ENCODE results near the gene TRAPPC2L.
A peak's percentile ranks its signal among the peaks of the same experiment; 100 is the strongest.

Gene TRAPPC2L

DNA sequence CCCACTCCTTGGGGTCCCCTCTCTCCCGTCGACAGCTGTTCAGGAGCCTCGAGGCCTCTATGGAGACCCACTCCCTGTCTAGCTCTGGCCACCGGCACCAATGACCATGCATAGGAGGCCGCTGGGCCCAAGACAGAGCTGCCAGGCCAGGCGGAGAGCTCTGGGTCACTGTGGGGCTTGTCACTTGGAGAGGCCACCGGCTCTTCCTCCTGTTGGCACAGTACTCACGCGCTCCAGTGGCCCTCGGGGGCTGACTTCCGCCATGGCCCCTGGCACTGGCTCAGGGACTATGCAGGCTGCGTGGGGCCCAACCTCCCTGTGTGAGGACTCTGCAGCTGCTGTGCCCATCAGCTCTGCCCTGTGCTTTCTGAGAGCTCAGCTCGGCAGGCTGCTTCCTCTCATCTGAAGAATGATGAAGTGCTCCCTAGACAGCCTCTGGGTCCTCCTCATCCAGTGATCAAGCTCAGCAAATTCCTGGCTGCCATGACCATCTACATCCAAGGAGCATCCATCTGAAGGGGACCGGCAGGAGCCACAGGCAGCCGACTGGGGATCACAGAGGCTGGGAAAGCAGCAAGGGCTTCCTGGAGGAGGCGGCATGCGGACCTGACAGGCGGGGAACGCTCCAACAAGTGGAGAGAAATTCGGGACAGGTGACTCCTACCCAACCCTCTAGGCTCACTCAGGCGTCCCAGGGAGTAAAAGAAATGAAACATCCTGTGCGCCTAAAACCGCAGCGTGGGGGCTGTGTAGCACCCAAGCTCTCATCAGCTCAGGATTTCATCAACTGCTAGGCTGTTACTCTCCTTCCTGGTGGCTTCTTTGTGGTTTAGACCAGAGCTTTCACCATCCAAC lies 17.0 kb upstream of the TRAPPC2L start:
- DNase-seq (ENCODE audit: low spot score): no peak

GRCh38 chr16:88840600-88841215 lies 16.2 kb upstream of the TRAPPC2L start:
- no peak for DNase-seq (ENCODE audit: low spot score)

- DNase-seq (ENCODE audit: low spot score): no peak
These were observed 15.2 kb upstream of the TRAPPC2L start for GRCh38 chr16:88841521-88842307.

- no peak for DNase-seq (ENCODE audit: low spot score)
These were observed 14.6 kb upstream of the TRAPPC2L start for GRCh38 chr16:88842308-88842756.

DNA sequence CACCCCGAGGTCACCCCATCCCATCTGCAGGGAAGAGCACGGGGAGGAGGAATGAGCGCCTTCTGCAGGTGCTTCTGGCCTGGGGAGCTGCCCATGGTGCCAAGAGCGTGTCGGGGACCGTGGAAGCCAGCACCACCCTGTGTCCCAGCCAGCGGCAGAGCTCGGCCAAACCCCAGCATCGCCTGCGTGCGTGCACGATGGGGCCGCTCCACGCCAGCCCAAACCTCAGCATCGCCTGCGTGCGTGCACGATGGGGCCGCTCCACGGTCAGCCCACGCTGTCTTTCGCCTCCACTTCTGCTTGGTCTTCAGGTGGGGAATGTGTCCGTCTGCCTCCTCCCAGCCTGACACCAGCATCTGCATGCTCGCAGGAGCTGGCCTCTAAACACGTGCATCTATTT lies 14.1 kb upstream of the TRAPPC2L start:
- DNase-seq (ENCODE audit: low spot score): no peak

DNA sequence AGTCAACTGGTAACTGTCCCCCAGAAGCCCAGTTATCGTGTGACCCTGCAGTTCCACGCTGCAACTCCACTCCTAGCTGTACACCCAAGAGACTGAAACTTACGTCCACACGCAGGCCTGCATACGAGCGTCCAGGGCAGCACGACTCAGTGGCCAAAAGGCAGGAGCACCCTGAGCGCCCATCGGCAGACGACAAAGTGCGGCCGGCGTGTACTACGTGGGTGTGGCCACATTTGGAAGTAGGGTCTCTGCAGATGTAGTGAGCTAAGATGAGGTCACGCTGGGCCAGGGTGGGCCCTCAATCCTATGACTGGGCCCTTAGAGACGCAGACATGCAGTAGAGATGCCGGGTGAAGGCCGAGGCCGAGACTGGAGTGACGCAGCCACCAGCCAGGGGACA lies 13.7 kb upstream of the TRAPPC2L start:
- no peak for DNase-seq (ENCODE audit: low spot score)

DNA sequence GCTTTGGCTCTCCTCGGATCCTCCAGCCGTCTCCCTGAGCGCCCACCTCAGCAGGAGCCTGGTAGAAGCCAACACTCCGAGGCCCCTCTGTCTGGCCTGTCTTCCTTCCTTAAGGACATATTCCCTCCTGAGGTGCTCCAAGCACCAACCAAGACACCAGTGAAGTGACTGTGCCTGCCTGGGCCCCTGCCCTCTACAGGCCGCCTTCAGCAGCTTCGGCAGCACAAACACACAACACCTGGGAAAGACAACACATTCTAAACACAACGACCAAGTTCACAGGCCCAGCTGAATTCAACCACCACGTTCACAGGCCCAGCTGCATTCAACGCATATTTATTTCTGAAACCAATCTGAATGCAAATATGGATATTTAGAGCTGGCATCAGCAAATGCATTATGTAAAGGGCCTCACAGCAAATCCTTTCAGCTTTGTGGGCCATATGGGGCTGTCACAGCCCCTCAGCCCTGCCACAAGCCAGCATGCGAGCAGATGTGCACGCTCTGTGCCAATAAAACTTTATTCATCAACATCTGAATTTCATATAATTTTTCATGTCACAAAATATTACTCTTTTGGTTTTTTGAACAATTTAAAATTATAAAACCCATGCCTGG lies 12.4 kb upstream of the TRAPPC2L start:
- no peak for DNase-seq (ENCODE audit: low spot score)

GRCh38 chr16:88846088-88846487 lies 10.8 kb upstream of the TRAPPC2L start:
- no peak for DNase-seq (ENCODE audit: low spot score)

- no peak for DNase-seq (ENCODE audit: low spot score)
These were observed 9.3 kb upstream of the TRAPPC2L start for GRCh38 chr16:88847654-88848053.

GRCh38 chr16:88848557-88848956 lies 8.4 kb upstream of the TRAPPC2L start:
- no peak for DNase-seq (ENCODE audit: low spot score)

- no peak for DNase-seq (ENCODE audit: low spot score)
These were observed 6.3 kb upstream of the TRAPPC2L start for GRCh38 chr16:88850531-88851199.

GRCh38 chr16:88851616-88852015 lies 5.3 kb upstream of the TRAPPC2L start:
- no peak for DNase-seq (ENCODE audit: low spot score)

DNA sequence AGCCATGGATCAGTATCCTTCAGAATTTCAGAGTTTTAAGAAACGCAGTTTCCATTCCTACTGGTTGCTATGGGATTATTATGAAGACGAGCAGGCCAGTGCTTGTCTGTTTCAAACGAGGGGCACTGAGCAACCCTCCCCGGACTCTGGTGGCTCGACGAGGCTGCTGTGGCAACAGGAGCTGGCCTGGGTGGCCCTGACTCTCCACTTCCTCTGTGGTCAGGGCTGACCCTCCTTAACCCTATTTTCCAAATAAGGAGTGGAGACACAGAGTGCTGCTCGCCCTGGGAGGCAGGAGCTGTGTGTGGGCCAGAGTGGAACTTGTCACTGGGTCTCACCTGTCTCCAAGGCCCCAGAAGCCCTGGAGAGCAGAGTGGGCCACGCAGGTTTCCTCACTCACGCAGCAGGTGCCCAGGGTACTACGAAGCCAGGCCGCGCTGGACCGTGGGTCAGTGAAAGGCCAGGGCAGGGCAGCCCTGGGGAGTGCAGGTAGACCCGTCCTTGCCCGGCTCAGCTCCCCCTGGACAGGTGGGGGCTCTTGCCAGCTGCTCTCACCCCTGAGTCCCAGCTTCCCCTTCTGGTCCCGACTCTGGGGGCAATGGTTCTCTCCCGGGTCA lies 3.5 kb upstream of the TRAPPC2L start:
- DNase-seq (ENCODE audit: low spot score): no peak

- no peak for DNase-seq (ENCODE audit: low spot score)
These were observed 2.4 kb upstream of the TRAPPC2L start for GRCh38 chr16:88854306-88855111.

DNA sequence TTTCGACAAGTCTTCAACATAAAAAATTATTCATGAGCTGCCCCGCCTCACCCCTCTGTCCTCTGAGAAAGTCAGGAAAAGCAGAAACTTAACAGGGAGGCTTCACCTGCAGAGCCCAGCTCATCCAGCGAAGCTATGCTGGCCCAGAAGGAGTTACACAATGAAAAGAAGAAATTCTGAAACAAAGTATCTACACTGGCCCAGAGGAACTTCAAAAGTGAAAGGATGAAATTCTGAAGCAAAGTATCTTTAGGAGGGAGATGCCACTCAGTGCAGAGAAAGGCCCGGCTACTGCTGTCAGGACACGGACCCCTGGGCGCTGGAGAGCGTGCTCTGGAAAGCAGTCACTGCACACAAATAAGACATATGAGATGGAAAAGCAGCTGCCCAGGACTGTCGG lies 1.8 kb upstream of the TRAPPC2L start:
- DNase-seq (ENCODE audit: low spot score): no peak

DNA sequence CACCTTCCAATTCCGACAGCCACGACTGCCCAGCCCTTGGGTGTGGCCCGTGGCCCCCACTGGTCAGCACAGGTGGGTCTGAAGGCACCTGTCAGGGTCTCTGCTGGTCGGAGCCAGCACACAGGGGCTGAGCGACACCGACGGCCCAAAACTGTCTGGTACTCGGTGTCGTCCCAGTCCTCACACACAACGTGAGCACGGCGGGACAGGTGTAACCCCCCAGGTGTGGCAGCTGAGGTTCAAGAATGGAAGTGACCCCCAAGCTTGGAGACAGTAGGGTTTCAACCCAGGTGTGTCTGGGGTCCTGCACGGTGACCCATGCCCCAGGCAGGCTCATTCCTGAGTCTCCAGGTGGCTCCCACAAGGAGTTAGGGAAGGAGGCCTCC lies 1.2 kb upstream of the TRAPPC2L start:
- DNase-seq (ENCODE audit: low spot score): no peak

- DNase-seq (ENCODE audit: low spot score): no peak
These were observed 652 bp upstream of the TRAPPC2L start for GRCh38 chr16:88856122-88856827.

GRCh38 chr16:88857728-88858339 lies 907 bp downstream of the TRAPPC2L start:
- DNase-seq (ENCODE audit: low spot score): peak; percentile 65

GRCh38 chr16:88859381-88860091 lies 2.6 kb downstream of the TRAPPC2L start:
- no peak for DNase-seq (ENCODE audit: low spot score)

Data from LoVo (cell line).